ENCODE results near the gene SRRM2.
"Not testable (repeated sequence)": the region's sequence is repeated elsewhere in the genome, so short reads cannot be mapped to it uniquely, and the experiment has no call there.

Gene SRRM2

GRCh38 chr16:2713985-2714774 is 38.3 kb upstream of the SRRM2 start:
- no peak for FAIRE-seq
- DNase-seq (ENCODE audit: insufficient read length, low spot score): no peak

GRCh38 chr16:2715064-2715463 is 37.4 kb upstream of the SRRM2 start:
- FAIRE-seq (no peak), DNase-seq (ENCODE audit: insufficient read length, low spot score) (no peak)

- DNase-seq (ENCODE audit: insufficient read length, low spot score): no peak
- no peak for FAIRE-seq
Observed at GRCh38 chr16:2715519-2715918, 36.9 kb upstream of the SRRM2 start.

- DNase-seq (ENCODE audit: insufficient read length, low spot score) (no peak), FAIRE-seq (no peak)
Observed at GRCh38 chr16:2715966-2716885, 36.2 kb upstream of the SRRM2 start.

- DNase-seq (ENCODE audit: insufficient read length, low spot score): no peak
- FAIRE-seq: no peak
Observed at GRCh38 chr16:2716948-2717347, 35.5 kb upstream of the SRRM2 start.

- no peak for DNase-seq (ENCODE audit: insufficient read length, low spot score)
- no peak for FAIRE-seq
Observed at GRCh38 chr16:2717383-2718263, 34.8 kb upstream of the SRRM2 start.

GRCh38 chr16:2719328-2720063 is 32.9 kb upstream of the SRRM2 start:
- no peak for DNase-seq (ENCODE audit: insufficient read length, low spot score)
- no peak for FAIRE-seq

- FAIRE-seq (no peak), DNase-seq (ENCODE audit: insufficient read length, low spot score) (no peak)
Observed at GRCh38 chr16:2720064-2720457, 32.4 kb upstream of the SRRM2 start, which contains the start of gene PRSS27. Gene PRSS27 (minus strand): TSS chr16:2720224. CDS start chr16:2720160, 64 bp downstream.

- DNase-seq (ENCODE audit: insufficient read length, low spot score) (peak; percentile 89), FAIRE-seq (peak; percentile 78)
Observed at GRCh38 chr16:2720719-2721633, 31.5 kb upstream of the SRRM2 start.

- not testable (repeated sequence) for DNase-seq (ENCODE audit: insufficient read length, low spot score); FAIRE-seq
Observed at GRCh38 chr16:2721634-2722173, 30.7 kb upstream of the SRRM2 start.

- no peak for DNase-seq (ENCODE audit: insufficient read length, low spot score)
- FAIRE-seq: no peak
Observed at GRCh38 chr16:2724088-2724676, 28.3 kb upstream of the SRRM2 start.

GRCh38 chr16:2724816-2725348 is 27.6 kb upstream of the SRRM2 start:
- DNase-seq (ENCODE audit: insufficient read length, low spot score) (no peak), FAIRE-seq (no peak)

- DNase-seq (ENCODE audit: insufficient read length, low spot score) (no peak), FAIRE-seq (no peak)
Observed at GRCh38 chr16:2726923-2727322, 25.5 kb upstream of the SRRM2 start.

GRCh38 chr16:2728034-2728433 is 24.4 kb upstream of the SRRM2 start:
- no peak for FAIRE-seq
- no peak for DNase-seq (ENCODE audit: insufficient read length, low spot score)

- no peak for DNase-seq (ENCODE audit: insufficient read length, low spot score)
Observed at GRCh38 chr16:2734844-2735515, 17.5 kb upstream of the SRRM2 start.

GRCh38 chr16:2736476-2737237 is 15.8 kb upstream of the SRRM2 start:
- FAIRE-seq: no peak
- no peak for DNase-seq (ENCODE audit: insufficient read length, low spot score)

More at GRCh38 chr16:2734844-2735515, 17.5 kb upstream of the SRRM2 start:
- no peak for FAIRE-seq

- FAIRE-seq (no peak), DNase-seq (ENCODE audit: insufficient read length, low spot score) (no peak)
Observed at GRCh38 chr16:2737238-2737605, 15.2 kb upstream of the SRRM2 start.

Measured in HTR-8/SVneo (cell line).